GM18520 (cell line): ENCODE results near the gene EGF.
"Not testable (repeated sequence)": the region's sequence is repeated elsewhere in the genome, so short reads cannot be mapped to it uniquely, and the experiment has no call there.

Source experiments
- ATAC-seq: cut with Tn5 transposase; IDR thresholded peaks from one replicate; pipeline ENCODE4 v1.9.1; 2021; ENCODE audit not compliant: unreplicated experiment

EGF gene

GRCh38 chr4:109913596-109914241 lies 1.0 kb downstream of the EGF start:
- ATAC-seq = no peak

- no peak for ATAC-seq
These were observed 1.6 kb downstream of the EGF start for GRCh38 chr4:109914322-109914721.

DNA sequence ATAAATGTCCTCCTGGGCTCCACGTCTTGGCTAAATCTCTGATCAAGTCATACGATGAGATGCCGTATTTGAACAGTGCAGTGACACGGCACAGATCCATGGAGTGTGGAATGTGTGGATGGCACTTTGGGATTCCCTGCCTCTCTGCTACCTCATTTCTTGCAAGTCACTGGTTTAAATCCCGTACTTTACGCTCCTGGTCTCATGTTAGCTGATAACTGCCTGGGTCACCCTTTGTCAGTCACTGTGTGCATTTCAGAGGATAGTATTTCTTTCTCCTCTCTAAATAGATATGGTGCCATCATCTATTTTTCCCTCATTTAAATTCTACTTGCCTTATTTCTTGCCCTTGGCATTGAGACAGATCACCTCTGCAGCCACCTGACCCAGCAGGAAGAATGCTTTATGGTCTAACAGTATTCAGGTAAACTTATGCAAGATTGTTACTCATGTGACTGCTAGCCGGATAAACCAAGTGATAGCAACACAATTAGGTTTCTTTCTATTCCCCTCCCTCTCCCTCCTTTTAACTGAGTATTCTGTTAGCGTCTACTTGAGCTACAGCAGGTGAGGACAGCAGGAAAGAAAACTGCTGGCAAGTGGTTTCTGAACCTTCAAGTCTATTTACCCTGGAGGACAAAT lies 2.8 kb downstream of the EGF start:
- ATAC-seq = no peak

DNA sequence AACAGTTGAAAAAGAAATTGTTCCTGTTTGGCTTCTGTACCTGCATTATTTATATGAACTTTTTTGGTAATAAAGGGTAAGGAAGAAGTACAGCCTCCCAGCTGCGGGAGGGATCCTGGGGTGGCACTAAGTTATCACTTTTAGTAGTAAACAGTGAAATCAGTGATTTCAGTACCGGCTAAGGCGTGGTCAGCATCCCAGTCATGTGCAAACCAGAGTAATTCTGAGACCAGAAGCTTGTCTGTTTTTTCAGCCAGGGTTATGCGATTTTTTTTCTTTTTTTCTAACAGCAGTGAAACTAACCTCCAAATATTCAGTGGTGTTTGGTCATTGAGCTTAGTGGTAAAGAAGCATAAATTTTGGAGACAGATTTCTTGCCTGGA lies 3.3 kb downstream of the EGF start:
- ATAC-seq = no peak

DNA sequence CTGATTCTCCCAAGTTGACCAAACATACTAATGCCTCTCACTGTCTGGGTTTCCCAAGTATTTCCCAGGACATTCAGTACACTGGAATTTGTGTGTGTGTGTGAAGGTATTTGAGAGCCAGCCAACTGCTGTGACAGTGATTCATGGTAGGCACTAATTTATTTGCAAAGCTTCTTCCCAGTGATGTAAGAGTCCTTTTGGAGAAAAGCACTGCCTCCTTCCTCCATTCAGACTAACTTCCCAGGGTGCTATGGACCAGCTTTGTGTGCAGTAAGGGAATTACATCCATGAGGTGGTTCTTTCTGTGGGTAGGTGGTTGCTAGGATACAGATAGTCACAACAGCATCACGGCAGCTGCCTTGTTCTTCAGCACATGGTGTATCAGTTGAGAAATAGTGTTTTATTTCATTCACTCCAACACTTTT lies 8.7 kb downstream of the EGF start:
- no peak for ATAC-seq

GRCh38 chr4:109925396-109925795 lies 12.7 kb downstream of the EGF start:
- no peak for ATAC-seq

GRCh38 chr4:109928327-109929045 lies 15.8 kb downstream of the EGF start:
- no peak for ATAC-seq

GRCh38 chr4:109930464-109930863 lies 17.8 kb downstream of the EGF start:
- ATAC-seq = no peak

GRCh38 chr4:109930872-109931271 lies 18.2 kb downstream of the EGF start:
- no peak for ATAC-seq

DNA sequence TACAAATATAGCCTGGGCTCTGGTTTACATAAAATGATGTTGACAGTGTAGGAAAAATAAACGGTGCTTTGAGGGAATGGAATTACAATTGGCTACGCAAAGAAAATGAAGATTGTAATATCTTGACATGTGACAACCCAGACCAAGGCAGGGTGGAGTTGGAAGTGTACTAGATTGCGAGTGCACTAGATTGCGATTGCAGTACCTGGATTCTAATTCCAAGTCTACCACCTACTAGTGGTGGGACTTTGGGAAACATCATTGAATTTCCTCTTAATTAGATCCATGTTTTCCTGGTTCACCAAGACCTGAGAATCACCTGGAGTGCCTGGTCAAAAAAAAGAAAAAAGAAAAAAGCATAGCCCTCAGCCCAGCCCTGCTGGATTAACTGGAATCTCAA lies 18.6 kb downstream of the EGF start:
- no peak for ATAC-seq

GRCh38 chr4:109937352-109937751 lies 24.7 kb downstream of the EGF start:
- not testable (repeated sequence) for ATAC-seq

- ATAC-seq = no peak
These were observed 26.5 kb downstream of the EGF start for GRCh38 chr4:109939190-109939589.

GRCh38 chr4:109942292-109942926 lies 29.7 kb downstream of the EGF start:
- ATAC-seq = no peak

- ATAC-seq = no peak
These were observed 31.1 kb downstream of the EGF start for GRCh38 chr4:109943745-109944144.

- no peak for ATAC-seq
These were observed 31.9 kb downstream of the EGF start for GRCh38 chr4:109944591-109944990.

DNA sequence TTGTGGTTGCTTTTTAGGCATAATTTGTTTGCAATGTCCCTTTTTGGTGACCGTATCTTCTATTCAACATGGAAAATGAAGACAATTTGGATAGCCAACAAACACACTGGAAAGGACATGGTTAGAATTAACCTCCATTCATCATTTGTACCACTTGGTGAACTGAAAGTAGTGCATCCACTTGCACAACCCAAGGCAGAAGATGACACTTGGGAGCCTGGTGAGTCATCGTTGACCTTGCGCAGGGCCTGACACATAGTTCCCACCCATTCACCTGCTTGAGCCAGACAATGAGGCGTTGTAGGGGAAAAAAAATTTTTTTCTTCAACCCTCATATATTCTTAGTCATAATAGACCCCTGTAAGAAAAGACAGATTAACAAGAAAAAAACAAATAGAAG lies 32.4 kb downstream of the EGF start:
- no peak for ATAC-seq

DNA sequence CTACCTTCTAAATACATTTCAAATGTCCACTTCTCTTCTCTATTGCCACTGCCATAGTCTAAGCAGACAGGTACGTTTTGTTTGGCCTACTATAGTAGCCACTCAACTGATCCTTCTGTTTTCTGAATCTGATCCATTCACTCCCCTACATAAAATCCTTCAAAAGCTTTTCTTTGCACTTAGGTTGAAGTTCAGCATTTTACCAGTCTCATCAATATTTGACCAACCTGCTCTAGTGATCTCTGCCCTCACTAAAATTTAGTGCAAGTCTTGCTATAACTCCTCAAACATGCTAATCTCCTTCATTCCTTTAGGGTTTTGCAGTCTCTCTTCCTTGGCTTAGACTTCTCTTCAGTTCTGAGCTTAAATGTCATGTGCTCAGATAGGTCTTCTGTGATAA lies 33.4 kb downstream of the EGF start:
- no peak for ATAC-seq

GRCh38 chr4:109947457-109947856 lies 34.8 kb downstream of the EGF start:
- ATAC-seq = peak; percentile 80

- ATAC-seq = no peak
These were observed 35.2 kb downstream of the EGF start for GRCh38 chr4:109947918-109948317.

- ATAC-seq = not testable (repeated sequence)
These were observed 36.5 kb downstream of the EGF start for GRCh38 chr4:109949099-109949718.

GRCh38 chr4:109952612-109953011 lies 39.9 kb downstream of the EGF start:
- no peak for ATAC-seq
